Heart left ventricle (tissue), 13 donors: Measurements from ENCODE around the gene SWT1.

Source experiments
- CTCF ChIP-seq, 12 donors: fragments of 200-600 bp; sonication (generic) in 4 of 12; IDR thresholded peaks; one replicate each; pipeline versions ENCODE4 v1.5.0 to v1.8.0; 2018 to 2022; ENCODE audit warnings: antibody characterized with exemption in 12 of 12, mild to moderate bottlenecking in 5 of 12
- POLR2A ChIP-seq, 2 donors: fragments of 450-650 bp; IDR thresholded peaks; one replicate each; pipeline ENCODE4 v1.6.1; 2017; ENCODE audit warnings: antibody characterized with exemption in 2 of 2, mild to moderate bottlenecking in 2 of 2, moderate library complexity in 2 of 2
- donor health status: ischemic (EF 13 %, LVEDD 7.1; RV severe dilation, severe dysfunction).
- donor health status: DM: no; HTN: yes; CAD: no.
- donor health status: DM: no; HTN: no; CAD: no.
- donor health status: ischemic (EF 25% LVEDD 6.9; RV normal size, moderate dysfunction).
- donor health status: ischemic (EF 25% LVEDD 5.7; RV mildly dilated, moderate dysfunction).
- donor health status: ischemic (EF 35%, LVEDD 5.7; RV mildly dilated, moderate dysfunction).
- donor health status: nonischemic (EF 11% LVEDD 7.7; RV severe dilation, severe dysfunction).
- donor health status: DM: yes; HTN: yes; CAD: no.
- donor health status: PGD.
- donor health status: ischemic (EF 29% LVEDD 5.4; RV normal size, mild dysfunction).
- donor health status: nonischemic (EF 23%, LVEDD 6.1; RV moderate dilation, normal function).

DNA sequence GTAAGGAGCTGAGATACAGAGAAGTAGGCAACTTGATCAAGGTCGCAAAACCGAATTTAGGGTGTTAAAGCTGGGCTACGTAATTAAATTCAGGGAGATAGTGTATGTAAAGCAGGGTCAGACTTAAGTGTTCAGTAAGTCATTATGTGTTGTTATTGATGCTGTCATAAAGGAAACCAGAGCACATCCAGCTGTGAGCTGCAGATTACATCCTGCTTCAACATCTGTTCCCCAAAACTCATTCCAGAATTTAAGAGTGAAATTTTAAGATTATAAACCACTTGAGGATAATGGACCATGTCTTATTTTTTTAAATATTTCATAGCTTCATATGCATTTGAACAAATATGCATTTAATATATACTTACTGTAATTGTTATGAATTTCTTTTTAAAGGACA is 110.3 kb downstream of the SWT1 start:
- TF ChIP-seq CTCF (IDR thresholded peaks at IDR 0.05) = no peak
- no peak for TF ChIP-seq POLR2A (IDR thresholded peaks at IDR 0.05)
